ENCODE results near the gene NUMA1. TPM values are rescaled to one million over a fixed set of nuclear protein-coding genes. Genes with fewer than 3 reads are reported as not detected.

NUMA1 gene
- total and polyA plus RNA-seq, 2 of the 8 experiments (the other 6 are each of a cell fraction or from before 2014, with no cell fraction given), result 101 to 107 TPM

GRCh38 chr11:72069200-72069599 is 11.1 kb downstream of the NUMA1 start:
- no peak for DNase-seq (ENCODE audit: low read depth in 1 of 2, low spot score in 2 of 2)
- H3K9ac ChIP-seq (replicated peaks in 1 of 4; ENCODE audit: extremely low read depth in 1 of 4, low read depth in 3 of 4, low read length in 3 of 4), result no peak overlapping the region

More at GRCh38 chr11:72069200-72069599, 11.1 kb downstream of the NUMA1 start:
- POLR2A ChIA-PET (ENCODE audit: partially characterized antibody), result interaction anchor here (1.4 to 2.6 kb wide), 4 partner anchors 10 to 43 kb away, joined by 3 to 8 read pairs (median 4); partner anchors contain the start of gene ANAPC15
- no peaks in the 10 kb centered on the region for H3K23me2 ChIP-seq (ENCODE audit: low read depth, low read length)
- H2AFZ ChIP-seq (ENCODE audit: low read length), result no peak overlapping the region
- H3K9me3 ChIP-seq (ENCODE audit: insufficient read depth in 2 of 2, low read depth in 1 of 2, low read length in 1 of 2), result no peaks in the 10 kb centered on the region
- no peak overlapping the region for H3K14ac ChIP-seq (ENCODE audit: insufficient read length)
- H2BK20ac ChIP-seq (ENCODE audit: low read length), result no peak overlapping the region
- H3K36me3 ChIP-seq (ENCODE audit: control insufficient read depth in 2 of 4, insufficient read depth in 4 of 4, low read length in 3 of 4), result peaks cover 0 to 21% (median 5%) of the 10 kb centered on the region in 4 experiments; a peak in 4 of 8 replicates
- no peak overlapping the region for H2BK12ac ChIP-seq (ENCODE audit: low read depth, low read length)
- H3K4me3 ChIP-seq (ENCODE audit: extremely low read depth in 1 of 4, insufficient read depth in 2 of 4, low read depth in 3 of 4, low read length in 4 of 4), result no peak overlapping the region
- H2BK15ac ChIP-seq (ENCODE audit: low read length), result no peak overlapping the region
- H2AK5ac ChIP-seq (ENCODE audit: low read depth, low read length), result no peak overlapping the region
- no peak overlapping the region for H4K91ac ChIP-seq (replicated peaks; ENCODE audit: insufficient read length, low read length)
- H3K79me1 ChIP-seq (ENCODE audit: low read depth, low read length), result peaks cover 6% of the 10 kb centered on the region; the same call in 1 of the 2 replicates
- H2BK5ac ChIP-seq (ENCODE audit: low read depth, low read length), result no peak overlapping the region
- H3K4me2 ChIP-seq (ENCODE audit: insufficient read depth in 1 of 2, low read depth in 2 of 2, low read length in 2 of 2), result no peak overlapping the region
- no peak overlapping the region for H3K4ac ChIP-seq (replicated peaks; ENCODE audit: insufficient read length, low read depth, low read length)
- H3K27me3 ChIP-seq (replicated peaks in 1 of 4; ENCODE audit: control insufficient read depth in 3 of 4, extremely low read depth in 1 of 4, insufficient read depth in 3 of 4, low read length in 3 of 4), result no peaks in the 10 kb centered on the region
- H4K5ac ChIP-seq (ENCODE audit: insufficient read length, low read depth, low read length), result no peak overlapping the region
- TF ChIP-seq KDM1A (IDR thresholded peaks at IDR 0.05; ENCODE audit: borderline replicate concordance, low read length) (no peak), ASH2L (IDR thresholded peaks at IDR 0.05; ENCODE audit: low read length) (no peak), CBX8 (IDR thresholded peaks at IDR 0.05; ENCODE audit: borderline replicate concordance, low read depth, low read length) (no peak), MAX (IDR thresholded peaks at IDR 0.05) (no peak), TBP (IDR thresholded peaks at IDR 0.05; ENCODE audit: low read depth, low read length) (no peak), JUND (IDR thresholded peaks at IDR 0.05; ENCODE audit: low read length) (no peak), CTBP2 (IDR thresholded peaks at IDR 0.05; ENCODE audit: borderline replicate concordance, insufficient read depth, insufficient read length, low read length) (no peak)
- H4K20me1 ChIP-seq (replicated peaks in 1 of 2; ENCODE audit: control insufficient read depth in 1 of 2, insufficient read depth in 2 of 2, low read length in 2 of 2), result peaks cover 3 to 14% of the 10 kb centered on the region in 2 experiments
- H3K27ac ChIP-seq (ENCODE audit: low read depth, low read length), result no peak overlapping the region
- no peak overlapping the region for H2BK120ac ChIP-seq (replicated peaks; ENCODE audit: low read depth, low read length)
- H3K56ac ChIP-seq (replicated peaks; ENCODE audit: insufficient read length, low read depth, low read length), result no peak overlapping the region
- no peak overlapping the region for H3K23ac ChIP-seq (ENCODE audit: insufficient read length)
- no peak overlapping the region for H4K8ac ChIP-seq (ENCODE audit: extremely low read depth, insufficient read depth, low read length)
- CTCF ChIA-PET (ENCODE audit: partially characterized antibody), result interaction anchor here (1.5 to 2.3 kb wide), 2 partner anchors 21 to 55 kb away, joined by 3 to 8 read pairs; no protein-coding TSS in a partner anchor
- peaks cover 6 to 79% of the 10 kb centered on the region in 2 experiments for H3K79me2 ChIP-seq (ENCODE audit: control insufficient read depth in 1 of 2, insufficient read depth in 2 of 2, low read length in 2 of 2)
- FAIRE-seq, result no peak
- no peak overlapping the region for H3K18ac ChIP-seq (ENCODE audit: extremely low read depth, low read length)
- peaks cover 0 to 6% (median 2%) of the 10 kb centered on the region in 4 experiments; a peak in 3 of 7 replicates for H3K4me1 ChIP-seq (replicated peaks in 1 of 4; ENCODE audit: control insufficient read depth in 3 of 4, insufficient read depth in 4 of 4, low read length in 3 of 4)
